CD1c-positive myeloid dendritic cell (primary cell): ENCODE results near the gene LRRC15.

ENCODE experiments used
- DNase-seq: peaks from one replicate; pipeline ENCODE4 v3.0.0-alpha.2; 2016; ENCODE audit errors: extremely low spot score

Gene LRRC15

DNA sequence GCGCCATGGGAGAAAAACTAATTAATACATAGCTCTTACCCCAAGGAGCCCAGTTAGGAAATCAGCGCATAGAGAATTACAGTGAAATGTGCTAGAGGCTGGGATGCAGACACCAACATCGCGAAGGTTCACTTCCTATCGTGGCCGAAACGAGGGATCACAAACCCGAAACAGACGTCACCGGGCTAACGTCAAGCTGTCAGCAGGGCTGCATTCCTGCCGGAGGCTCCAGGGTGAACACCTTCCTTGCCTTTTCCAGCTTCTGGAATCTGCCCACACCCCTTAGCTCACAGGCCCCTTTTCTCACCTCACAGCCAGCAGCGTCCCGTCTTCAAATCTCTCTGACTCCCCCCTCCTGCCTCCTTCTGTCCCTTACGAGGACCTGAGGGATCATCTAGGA lies 16.5 kb upstream of the LRRC15 start:
- no peak for DNase-seq

DNA sequence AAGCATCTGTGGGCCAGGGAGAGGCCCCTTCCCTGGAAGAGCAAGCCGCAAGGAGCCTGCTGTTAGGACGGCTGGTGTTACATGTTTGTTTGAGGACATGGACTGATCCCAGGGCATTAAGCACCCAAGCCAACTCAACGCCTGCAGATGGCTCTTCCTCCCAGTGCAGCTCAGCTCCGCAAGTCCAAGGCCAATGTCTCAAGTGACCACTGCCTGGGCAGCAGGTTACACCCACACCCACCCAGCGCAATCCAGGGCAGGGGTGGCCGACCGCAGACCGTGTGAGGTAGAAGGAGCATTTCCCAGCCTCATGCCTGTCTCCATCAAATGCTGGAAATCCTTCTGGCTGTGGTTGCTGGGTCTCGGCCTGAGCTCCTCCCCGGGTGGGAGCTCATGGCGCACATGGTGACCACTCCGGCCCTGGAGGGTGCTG lies 15.0 kb upstream of the LRRC15 start:
- no peak for DNase-seq

DNA sequence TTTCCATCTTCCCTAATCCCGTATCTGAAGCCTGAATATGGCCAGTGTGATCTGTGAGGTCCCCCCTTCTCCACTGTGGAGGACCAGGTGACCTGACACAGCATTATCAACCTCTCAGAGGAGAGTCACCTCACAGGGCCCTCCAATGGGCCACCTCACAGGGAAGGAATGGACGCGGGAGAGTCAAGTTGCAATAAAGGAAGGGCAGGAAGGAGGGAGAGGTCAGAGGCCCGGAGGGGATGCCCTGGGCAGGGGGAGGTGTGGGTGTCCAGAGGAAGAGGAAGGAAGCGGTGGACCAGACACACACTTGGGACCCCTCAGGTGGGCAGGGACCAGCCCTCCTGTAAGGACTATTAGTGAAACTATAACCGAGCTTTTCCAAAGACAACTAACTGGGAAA lies 14.6 kb upstream of the LRRC15 start:
- DNase-seq: no peak

DNA sequence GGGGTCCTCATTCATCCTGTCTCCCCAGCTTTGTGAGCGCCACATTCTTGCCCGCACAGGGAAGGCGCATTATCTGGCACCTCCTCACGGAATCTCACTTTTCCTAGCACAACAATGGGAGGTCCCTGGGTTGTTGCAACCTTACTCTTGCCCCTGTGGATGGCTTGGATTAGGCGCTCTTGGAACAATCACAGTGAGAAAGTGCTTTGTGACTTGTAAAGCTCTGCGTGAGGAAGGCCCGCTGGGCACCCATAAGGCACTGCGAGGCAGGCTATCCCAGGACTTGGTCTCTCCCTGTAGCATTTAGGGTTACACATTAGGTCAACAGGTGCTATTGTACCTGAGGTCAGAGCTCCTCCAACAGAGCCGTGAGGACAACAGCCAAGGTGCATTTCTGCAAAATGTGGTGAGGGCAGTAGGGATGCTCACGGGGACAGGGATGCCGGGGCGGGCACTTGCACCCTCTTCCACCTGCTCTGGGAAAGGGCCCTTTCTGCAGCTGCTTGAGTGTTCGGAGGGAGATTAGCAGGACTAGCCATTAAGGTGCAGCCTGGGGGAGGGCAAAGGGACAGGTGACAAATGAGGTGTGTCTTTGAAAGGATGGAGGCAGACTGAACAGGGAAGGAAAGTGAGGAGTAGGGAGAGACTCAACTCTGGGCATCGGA lies 13.9 kb upstream of the LRRC15 start:
- no peak for DNase-seq

DNA sequence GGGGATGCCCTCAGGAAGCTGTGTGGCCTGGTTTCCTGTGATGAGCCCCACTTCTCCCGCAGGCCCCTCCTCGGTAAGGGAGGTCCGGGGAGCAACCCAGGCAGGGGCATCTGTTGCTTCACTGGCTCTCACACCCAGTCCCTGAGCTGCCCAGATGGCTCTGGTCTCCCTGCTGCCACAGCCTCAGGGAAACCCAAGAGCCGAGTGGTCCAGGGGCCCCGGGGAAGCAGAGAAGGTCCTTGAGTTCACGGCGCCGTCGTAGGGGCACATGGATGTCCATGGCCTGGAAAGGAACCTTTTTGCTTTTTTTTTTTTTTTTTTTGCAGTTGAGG lies 13.3 kb upstream of the LRRC15 start:
- DNase-seq: no peak

DNA sequence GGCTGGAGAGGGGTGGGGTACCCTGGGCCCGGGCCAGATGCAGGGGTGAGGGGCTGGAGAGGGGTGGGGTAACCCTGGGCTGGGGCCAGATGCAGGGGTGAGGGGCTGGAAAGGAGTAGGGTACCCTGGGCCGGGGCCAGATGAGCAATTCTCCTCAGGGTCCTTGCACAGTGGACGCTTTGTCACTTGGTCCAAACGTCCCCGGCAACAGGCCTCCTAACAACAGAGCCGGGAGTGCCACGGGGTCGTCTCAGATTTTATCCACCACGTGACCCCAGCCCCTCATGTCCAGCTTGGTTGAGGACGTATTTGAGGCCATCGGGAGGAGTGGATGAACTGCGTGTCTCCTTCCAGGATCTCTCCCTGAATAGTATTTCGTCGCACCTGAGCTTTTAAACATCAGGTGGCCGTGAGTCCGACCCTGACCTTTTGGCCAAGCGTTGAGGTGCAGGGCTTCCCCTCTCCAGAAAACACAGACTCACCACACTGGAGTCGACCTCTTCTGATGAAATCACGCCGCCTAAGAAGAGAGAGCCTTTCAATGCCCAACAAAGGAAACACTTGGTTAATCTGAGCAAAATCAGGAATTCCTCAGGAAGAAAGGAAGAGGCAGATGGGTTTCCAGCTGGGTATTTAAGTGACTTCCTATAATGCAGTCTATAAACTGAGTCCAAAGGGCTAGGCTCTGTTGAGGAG lies 12.8 kb upstream of the LRRC15 start:
- no peak for DNase-seq

DNA sequence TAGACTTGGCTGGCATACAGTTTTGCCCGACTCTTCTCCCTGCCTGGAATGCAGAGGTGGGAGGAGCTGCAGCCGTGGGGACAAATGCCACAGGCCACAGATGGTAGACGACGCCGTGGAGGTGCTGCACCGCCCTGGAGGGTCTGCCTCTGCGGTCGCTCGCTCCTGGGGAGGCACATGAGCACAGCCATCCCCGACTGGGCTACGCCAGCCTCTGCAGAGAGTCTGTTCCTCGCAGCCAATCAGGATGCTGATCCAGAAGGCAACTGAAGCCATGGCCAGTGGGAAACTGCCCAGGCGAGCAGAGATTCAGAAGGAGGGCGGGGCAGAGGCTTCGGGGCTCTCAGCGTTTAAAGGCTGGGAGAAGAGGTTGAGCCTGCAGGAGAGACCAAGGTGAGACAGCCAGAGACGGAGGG lies 11.9 kb upstream of the LRRC15 start:
- no peak for DNase-seq

DNA sequence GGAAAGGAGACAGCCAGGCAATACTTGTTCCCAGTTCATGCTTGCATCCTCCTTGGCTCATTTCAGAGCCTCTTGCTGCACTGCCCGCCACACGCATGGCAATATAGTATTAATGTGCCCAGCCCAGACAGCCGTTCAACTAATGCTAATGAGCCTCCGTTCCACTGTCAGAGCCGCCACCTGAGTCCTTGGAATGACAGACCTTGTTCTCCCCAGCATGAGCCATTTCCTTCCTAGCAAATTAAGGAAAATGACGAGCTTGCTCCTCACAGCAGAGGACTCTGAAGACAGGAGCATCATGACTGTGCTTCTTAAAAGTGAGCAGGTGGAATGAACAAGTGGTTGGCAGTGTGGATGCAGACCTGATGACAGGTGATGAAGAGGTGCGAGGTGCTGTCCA lies 10.8 kb upstream of the LRRC15 start:
- no peak for DNase-seq

DNA sequence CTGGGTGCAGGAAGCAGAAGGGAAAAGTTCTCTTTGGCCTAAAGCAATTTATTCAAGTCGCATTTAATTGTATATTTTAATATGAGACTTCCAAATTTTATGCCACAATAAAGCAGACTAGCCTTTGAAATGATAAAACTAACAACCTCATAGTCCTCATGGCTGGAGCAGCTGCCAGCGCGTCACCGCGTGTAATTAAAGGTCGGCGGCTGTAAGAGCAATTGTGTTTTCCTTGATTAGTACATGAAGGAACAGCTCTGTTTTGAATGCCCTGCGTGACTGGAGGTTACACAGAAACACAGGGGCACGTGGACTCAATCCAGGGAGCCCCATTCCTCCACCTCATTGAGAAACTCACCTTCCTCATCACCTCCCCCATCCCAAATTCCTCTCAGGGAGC lies 10.1 kb upstream of the LRRC15 start:
- no peak for DNase-seq

DNA sequence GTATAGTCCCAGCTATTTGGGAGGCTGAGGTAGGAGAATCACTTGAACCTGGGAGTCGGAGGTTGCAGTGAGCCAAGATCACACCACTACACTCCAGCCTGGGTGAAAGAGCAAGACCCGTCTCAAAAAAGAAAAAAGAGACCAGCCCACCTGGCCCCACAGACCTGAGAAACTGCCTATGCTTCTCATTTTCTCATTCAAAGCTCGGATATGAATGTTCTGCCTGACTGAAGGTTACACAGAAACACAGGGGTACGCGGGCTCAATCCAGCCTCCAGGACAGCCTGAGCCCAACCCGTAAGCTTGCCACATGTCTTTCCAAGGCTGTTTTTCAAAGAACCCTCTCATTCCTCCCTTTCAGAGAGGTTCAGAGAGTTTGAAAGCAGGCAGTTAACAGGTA lies 9.7 kb upstream of the LRRC15 start:
- no peak for DNase-seq

DNA sequence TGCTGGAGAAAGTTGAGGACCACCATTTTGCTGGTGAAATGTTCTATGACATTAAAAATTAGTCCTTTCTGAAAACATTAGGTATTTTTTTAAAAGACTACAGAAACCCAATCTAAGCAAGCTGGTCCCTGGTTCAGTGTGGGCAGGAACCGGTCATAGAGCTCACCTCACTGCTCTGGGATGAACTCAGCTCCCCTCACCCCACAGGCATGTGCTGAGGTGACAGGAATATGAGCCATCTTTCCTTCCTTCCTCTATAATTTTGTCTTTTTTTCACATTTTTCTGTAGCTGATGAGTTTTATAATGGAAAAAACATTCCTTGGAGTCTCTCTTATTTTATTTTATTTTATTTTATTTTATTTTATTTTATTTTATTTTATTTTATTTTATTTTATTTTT lies 8.2 kb upstream of the LRRC15 start:
- DNase-seq: no peak

DNA sequence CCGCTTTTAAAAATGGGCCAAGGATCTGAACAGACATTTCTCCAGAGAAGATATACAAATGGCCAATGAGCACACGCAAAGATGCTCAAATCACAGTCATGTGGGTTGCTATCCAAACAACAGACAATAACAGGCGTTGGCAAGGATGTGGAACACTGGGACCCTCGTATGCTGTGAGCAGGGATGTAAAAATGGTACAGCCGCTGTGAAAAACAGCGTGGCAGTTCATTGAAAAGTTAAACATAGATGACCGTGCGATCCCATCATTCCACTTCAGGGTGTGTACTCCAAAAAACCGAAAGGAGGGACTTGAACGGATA lies 6.7 kb upstream of the LRRC15 start:
- no peak for DNase-seq

DNA sequence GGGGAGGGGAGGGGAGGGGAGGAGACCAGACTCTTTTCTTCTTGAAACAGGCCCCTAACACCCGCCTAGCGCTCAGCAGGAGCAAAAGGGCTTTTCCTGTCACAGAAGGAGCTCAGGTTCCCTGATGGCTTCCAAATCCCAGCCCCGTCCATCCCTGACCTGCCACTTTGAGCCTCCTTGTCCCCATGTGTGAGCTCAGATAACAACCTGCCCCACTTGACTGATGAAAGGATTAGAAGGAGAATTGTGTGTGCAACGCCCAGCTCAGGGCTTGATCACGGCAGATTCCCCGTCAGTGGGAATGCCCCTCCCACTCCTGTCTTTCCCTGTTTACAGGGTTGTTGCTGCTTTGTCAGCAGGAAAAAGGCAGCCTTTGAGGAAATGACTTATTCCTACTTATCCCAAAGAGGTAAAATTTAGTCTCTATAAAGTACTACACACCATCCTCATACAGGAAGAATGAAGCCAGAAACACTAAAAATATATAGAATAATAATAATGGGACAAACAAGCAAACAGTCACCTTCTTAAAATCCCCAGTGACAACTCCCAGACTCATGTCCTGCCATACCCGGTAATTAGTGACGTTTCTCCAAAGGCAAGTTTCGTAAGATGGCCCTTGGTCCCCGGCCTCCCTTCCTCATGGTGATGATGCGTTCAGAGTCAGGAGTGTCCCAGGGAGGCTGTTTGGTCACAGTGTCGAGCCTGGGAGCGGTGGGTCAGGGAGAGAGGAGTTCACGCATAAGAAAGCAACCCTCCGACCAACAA lies 6.1 kb upstream of the LRRC15 start:
- DNase-seq: no peak

DNA sequence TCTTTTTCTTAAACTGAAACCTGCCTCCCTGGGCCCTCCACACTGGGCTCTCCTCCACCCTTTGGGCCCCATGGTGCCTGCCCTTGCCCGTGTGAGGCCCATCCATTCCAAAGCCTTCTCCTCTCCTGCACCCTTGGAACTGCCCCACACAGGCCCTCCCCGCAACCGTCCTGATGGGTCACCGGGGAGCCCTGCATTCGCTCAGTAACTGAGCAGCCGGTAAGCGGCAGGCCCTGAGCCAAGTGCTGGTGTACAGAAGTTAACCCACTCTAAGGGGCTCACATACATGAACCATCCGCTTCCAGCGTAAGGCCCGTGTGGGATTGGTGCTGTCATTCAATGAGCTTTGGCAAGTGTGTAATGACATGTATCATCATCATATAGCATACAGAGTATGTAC lies 5.4 kb upstream of the LRRC15 start:
- DNase-seq: no peak

DNA sequence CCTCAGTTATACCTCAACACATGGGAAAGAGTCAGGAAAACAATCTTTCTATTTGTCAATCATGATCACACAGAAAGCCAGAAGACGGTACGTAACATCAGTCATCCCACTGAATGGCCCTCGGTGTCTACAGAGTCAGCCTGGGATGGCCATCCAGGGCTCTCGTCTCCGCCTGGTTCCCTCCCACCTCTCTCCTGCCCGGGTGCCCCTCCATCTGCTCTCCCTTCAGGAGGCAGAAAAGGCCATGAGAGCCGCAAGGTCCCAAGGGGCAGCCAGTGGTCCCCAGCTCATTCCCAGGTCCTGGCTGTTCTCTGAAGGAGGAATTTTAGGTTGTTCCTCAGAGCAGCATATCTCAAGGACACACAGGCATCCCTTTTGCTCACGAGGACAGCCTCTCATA lies 4.4 kb upstream of the LRRC15 start:
- DNase-seq: no peak

DNA sequence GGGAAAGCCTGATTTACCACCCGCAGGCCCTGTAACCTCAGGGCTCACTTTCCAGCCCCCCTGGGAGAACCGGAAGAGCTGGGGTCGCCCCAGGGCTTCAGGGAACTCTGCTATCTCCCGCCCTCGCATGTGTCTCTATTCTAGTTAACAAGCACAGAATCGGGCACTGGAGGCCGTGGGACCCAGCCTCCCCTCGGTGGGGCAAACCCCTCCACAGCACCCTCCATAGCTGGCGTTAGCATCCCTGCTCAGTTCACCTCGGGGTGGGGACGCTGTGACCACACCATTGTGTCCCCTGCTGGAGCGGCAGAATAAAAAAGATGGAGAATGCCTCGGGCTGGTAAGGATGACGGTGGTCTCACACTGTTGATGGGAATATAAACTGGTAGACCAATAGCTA lies 3.5 kb upstream of the LRRC15 start:
- DNase-seq: no peak

DNA sequence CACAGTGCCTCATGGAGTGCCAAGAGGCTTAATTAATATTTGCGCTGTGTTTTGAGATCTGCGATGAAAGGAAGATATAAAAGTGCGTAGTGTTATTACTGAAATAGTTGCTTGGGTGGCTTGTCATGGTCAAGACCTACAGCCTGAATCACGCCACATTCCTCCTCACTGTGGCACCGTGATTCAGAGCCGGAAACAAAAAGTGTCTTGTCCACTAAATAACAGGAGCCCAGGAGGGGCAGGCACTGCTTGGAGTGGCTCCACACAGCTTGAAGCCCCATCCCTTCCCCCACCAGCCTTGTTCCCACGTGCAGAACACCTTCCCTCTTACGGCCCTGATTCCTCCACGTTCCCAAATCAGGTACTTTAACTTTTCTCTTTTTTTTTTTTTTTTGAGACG lies 1.2 kb upstream of the LRRC15 start:
- no peak for DNase-seq

DNA sequence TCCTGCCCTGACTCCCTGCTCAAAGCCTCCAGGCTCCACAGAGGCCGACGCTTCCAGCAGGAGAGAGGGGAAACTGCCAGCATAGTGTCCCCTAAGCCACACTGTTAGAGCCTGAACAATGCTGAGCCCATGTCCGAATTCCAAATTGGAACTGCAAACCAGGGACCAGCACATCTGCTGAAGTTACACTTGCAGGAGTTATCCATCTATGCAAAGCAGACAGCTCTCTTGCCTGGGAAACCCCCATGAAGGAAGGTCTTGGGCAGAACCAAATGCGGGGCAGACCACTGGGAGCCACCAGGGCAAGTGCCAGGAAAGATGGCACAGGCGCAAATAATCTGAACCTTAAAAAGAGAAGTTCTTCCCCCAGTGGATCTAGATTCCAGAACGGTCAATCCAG lies 625 bp downstream of the LRRC15 start:
- no peak for DNase-seq

DNA sequence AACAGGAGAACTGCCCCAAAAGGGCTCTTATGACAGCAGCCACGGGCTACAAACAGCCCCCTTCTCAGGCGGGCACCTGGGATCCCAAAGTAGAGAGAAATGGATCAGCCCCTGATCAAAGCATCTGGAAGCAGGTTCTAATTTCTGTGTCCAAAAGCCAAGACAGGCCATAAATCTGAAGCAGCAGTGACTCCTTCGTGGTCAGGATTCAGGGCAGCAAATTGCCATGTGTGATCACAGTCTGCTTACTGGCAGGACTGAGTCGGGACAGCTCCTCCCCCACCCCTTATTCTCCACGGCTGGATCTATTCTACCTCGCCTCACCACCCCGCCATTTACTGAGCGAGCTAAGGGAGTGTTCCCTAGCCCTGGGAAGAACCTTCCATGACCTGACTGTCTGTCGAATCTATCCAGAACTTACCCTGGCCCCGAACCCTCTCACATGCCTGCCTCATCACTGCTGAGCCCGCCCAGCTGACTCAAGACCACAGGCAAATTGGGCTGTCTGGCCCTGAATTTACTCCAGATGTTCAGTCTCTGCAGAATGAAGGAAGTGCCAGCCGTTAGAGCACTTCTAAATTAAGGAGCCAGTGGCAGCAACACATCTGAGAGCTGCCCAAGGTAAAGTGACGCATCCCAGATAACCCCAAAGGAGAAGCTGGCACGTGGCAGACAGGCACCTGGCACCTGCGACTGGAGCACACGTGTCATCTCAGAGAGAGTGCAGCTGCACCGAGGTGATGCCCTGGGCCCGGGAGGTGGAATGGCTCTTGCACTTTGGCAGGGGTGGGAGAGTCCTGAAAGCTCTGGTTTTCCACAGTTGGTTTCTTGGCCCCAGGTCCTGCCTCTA lies 1.3 kb downstream of the LRRC15 start:
- DNase-seq: no peak

DNA sequence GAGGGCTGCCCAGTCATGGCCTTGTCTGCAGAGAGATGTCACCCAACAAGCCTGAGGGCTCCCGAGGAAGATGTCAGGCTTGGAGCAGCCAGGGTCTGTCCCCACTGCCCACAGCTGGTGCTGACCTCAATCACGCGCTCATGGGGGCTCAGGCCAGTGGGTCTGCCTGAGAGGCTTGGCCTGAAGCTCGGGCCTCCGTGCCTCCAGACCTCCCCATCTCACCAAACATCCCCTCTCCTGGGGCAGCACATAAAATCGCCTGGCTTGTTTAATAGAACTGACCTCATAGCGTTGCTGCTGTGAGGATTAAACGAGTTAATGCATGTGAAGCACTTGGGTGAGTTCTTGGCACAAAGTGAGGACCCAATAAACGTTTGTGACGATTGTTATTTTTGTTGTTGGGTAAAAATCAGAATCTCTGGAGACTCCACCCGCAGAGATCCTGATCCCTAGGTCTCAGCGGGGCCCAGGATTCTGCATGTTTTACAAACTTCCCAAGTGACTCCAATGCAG lies 3.5 kb downstream of the LRRC15 start:
- DNase-seq: no peak

DNA sequence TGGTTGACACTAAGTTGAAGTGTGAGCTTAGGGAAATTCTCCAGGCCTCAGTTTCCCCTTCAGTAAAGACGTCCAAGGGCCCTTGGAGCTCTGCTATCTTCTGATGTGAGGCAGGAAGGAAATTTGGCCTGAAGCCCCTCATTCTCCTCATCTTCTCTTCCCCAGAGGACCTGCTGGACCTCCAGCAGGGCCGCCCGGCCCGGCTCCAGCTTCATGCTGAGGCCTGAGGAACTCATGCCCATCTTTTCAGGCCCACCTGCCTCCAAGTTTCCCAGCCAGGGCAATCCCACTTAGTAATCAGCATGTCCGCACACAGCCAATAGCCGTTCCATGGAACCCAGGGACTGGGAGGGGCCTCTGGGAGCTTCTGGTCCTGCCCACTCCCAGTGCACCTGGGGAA lies 4.0 kb downstream of the LRRC15 start:
- DNase-seq: no peak
